ENCODE data around the gene CLINT1.
A peak's percentile ranks its signal among the peaks of the same experiment; 100 is the strongest.

Gene CLINT1

GRCh38 chr5:157750320-157750719 lies 108.6 kb downstream of the CLINT1 start:
- no peak for DNase-seq

GRCh38 chr5:157749462-157749799 lies 109.5 kb downstream of the CLINT1 start:
- DNase-seq: no peak

- no peak for DNase-seq
Measured at GRCh38 chr5:157748760-157749461, 110.0 kb downstream of the CLINT1 start.

GRCh38 chr5:157747766-157748700 lies 110.9 kb downstream of the CLINT1 start:
- no peak for DNase-seq

GRCh38 chr5:157747173-157747740 lies 111.7 kb downstream of the CLINT1 start:
- no peak for DNase-seq

GRCh38 chr5:157745041-157745456 lies 113.9 kb downstream of the CLINT1 start:
- DNase-seq: no peak

- DNase-seq: peak; percentile 18
Measured at GRCh38 chr5:157744051-157745011, 114.6 kb downstream of the CLINT1 start.

- DNase-seq: peak; percentile 79
Measured at GRCh38 chr5:157743163-157744050, 115.5 kb downstream of the CLINT1 start, which contains the start of gene LSM11. LSM11 (plus strand) TSS chr5:157743712; CDS start chr5:157743751, 39 bp downstream.

- DNase-seq: no peak
Measured at GRCh38 chr5:157741131-157741530, 117.8 kb downstream of the CLINT1 start.

- no peak for DNase-seq
Measured at GRCh38 chr5:157740229-157740610, 118.7 kb downstream of the CLINT1 start.

- no peak for DNase-seq
Measured at GRCh38 chr5:157739388-157740228, 119.3 kb downstream of the CLINT1 start.

- no peak for DNase-seq
Measured at GRCh38 chr5:157735991-157736390, 123.0 kb downstream of the CLINT1 start.
